IMR-90 (cell line): ENCODE results near the gene C3orf18. TPM values are rescaled to one million over a fixed set of nuclear protein-coding genes. Genes with fewer than 3 reads are reported as not detected.

ENCODE experiments used
- ATAC-seq: fragments of 200-7000 bp; cut with Tn5 transposase; 2 replicates; pipeline ENCODE4 v1.9.1; 2020; ENCODE audit warnings: low read depth, mild to moderate bottlenecking, moderate library complexity
- BruUV-seq: library from RNA; stranded (reverse); fragments of 400-500 nt; replicated peaks from 2 replicates; lab custom pipeline; 2021; lab: Mats Ljungman, UMichigan
- CTCF ChIA-PET: fragments of 300-600 bp; formaldehyde crosslinking; extraction: SDS; loops from one replicate; lab custom pipeline; 2021; ENCODE audit warnings: antibody characterized with exemption; lab: Yijun Ruan, JAX
- POLR2A ChIA-PET: fragments of 300-600 bp; sonication (Branson Sonifier 250); formaldehyde crosslinking; loops from one replicate; lab custom pipeline; 2022; ENCODE audit warnings: antibody characterized with exemption; ENCODE audit not compliant: unreplicated experiment; lab: Charles Lee
- DNase-seq: peaks from one replicate; pipeline ENCODE4 v3.0.0; 2013
- H2AFZ ChIP-seq: replicated peaks from 2 replicates; pipeline ENCODE3; 2013; ENCODE audit warnings: low read length, mild to moderate bottlenecking; ENCODE audit not compliant: poor library complexity
- H2AK5ac ChIP-seq: 2 replicates; pipeline ENCODE4 v1.6.1; 2013; ENCODE audit warnings: low read depth, low read length, inconsistent platforms
- H2AK9ac ChIP-seq: replicated peaks from 2 replicates; pipeline ENCODE3; 2013; ENCODE audit warnings: mild to moderate bottlenecking, low read depth, low read length, moderate library complexity; ENCODE audit not compliant: poor library complexity
- H2BK120ac ChIP-seq: 2 replicates; pipeline ENCODE4 v1.6.1; 2013; ENCODE audit warnings: low read depth, low read length, inconsistent platforms
- H2BK15ac ChIP-seq: 3 replicates; pipeline ENCODE4 v1.6.1; 2013; ENCODE audit warnings: low read depth, low read length, inconsistent platforms
- H2BK20ac ChIP-seq: 2 replicates; pipeline ENCODE4 v1.6.1; 2013; ENCODE audit warnings: low read depth, mild to moderate bottlenecking, inconsistent platforms, low read length, moderate library complexity
- H2BK5ac ChIP-seq: 2 replicates; pipeline ENCODE4 v1.6.1; 2013; ENCODE audit warnings: mild to moderate bottlenecking, low read depth, low read length, inconsistent platforms; ENCODE audit not compliant: poor library complexity, severe bottlenecking
- H3K14ac ChIP-seq: replicated peaks from 2 replicates; pipeline ENCODE4 v1.6.1; 2013; ENCODE audit warnings: low read depth, low read length, inconsistent platforms
- H3K18ac ChIP-seq: 2 replicates; pipeline ENCODE4 v1.6.1; 2013; ENCODE audit warnings: low read depth, low read length, control low read depth
- H3K23ac ChIP-seq: 2 replicates; pipeline ENCODE4 v1.6.1; 2013; ENCODE audit warnings: low read depth, low read length, inconsistent platforms
- H3K27ac ChIP-seq: 2 replicates; pipeline ENCODE4 v1.5.1; 2013; ENCODE audit warnings: mild to moderate bottlenecking, control low read depth, low read length; ENCODE audit not compliant: insufficient read depth
- H3K27me3 ChIP-seq: 2 replicates; pipeline ENCODE4 v1.6.1; 2013; ENCODE audit warnings: low read length; ENCODE audit not compliant: control insufficient read depth, insufficient read depth
- H3K36me3 ChIP-seq: 2 replicates; pipeline ENCODE4 v1.6.1; 2013; ENCODE audit warnings: low read length, mixed read lengths; ENCODE audit not compliant: control insufficient read depth, insufficient read depth
- H3K4ac ChIP-seq: 2 replicates; pipeline ENCODE4 v1.6.1; 2013; ENCODE audit warnings: low read depth, low read length, inconsistent platforms
- H3K4me1 ChIP-seq: 2 replicates; pipeline ENCODE4 v1.6.1; 2013; ENCODE audit warnings: low read length, mixed read lengths; ENCODE audit not compliant: control insufficient read depth, insufficient read depth
- H3K4me2 ChIP-seq: 2 replicates; pipeline ENCODE4 v1.6.1; 2013; ENCODE audit warnings: low read depth, mild to moderate bottlenecking, control low read depth, low read length, moderate library complexity
- H3K4me3 ChIP-seq: 2 replicates; pipeline ENCODE4 v1.5.1; 2013; ENCODE audit warnings: low read depth, mild to moderate bottlenecking, control low read depth, low read length, moderate library complexity; ENCODE audit not compliant: insufficient read depth
- H3K56ac ChIP-seq: 2 replicates; pipeline ENCODE4 v1.6.1; 2013; ENCODE audit warnings: low read length, inconsistent platforms; ENCODE audit not compliant: insufficient read depth; ENCODE audit errors: extremely low read depth
- H3K79me1 ChIP-seq, 2 experiments: 2 replicates each; pipeline ENCODE4 v1.6.1; 2013; ENCODE audit warnings: low read length in 2 of 2, inconsistent platforms in 1 of 2, low read depth in 1 of 2
- H3K9ac ChIP-seq: 2 replicates; pipeline ENCODE4 v1.6.1; 2013; ENCODE audit warnings: low read depth, low read length, control low read depth
- H3K9me1 ChIP-seq: 2 replicates; pipeline ENCODE4 v1.6.1; 2013; ENCODE audit warnings: low read length, inconsistent platforms; ENCODE audit not compliant: insufficient read depth
- H3K9me3 ChIP-seq: 2 replicates; pipeline ENCODE4 v1.6.1; 2013; ENCODE audit warnings: low read length; ENCODE audit not compliant: control insufficient read depth, insufficient read depth
- H4K20me1 ChIP-seq: 2 replicates; pipeline ENCODE4 v1.6.1; 2013; ENCODE audit warnings: low read length, inconsistent platforms; ENCODE audit not compliant: insufficient read depth
- H4K5ac ChIP-seq: 2 replicates; pipeline ENCODE4 v1.6.1; 2013; ENCODE audit warnings: mild to moderate bottlenecking, low read depth, low read length, control low read depth
- H4K8ac ChIP-seq, 2 experiments: 2 replicates each; pipeline ENCODE4 v1.6.1; 2013; ENCODE audit warnings: low read depth in 2 of 2, low read length in 2 of 2, control low read depth in 1 of 2, inconsistent platforms in 1 of 2
- H4K91ac ChIP-seq: 2 replicates; pipeline ENCODE4 v1.6.1; 2013; ENCODE audit warnings: low read depth, low read length, inconsistent platforms; ENCODE audit not compliant: insufficient read depth
- BHLHE40 ChIP-seq: fragments of 150-350 bp; IDR thresholded peaks from 2 replicates; pipeline ENCODE4 v1.6.1; 2016; ENCODE audit warnings: mild to moderate bottlenecking, low read depth, low read length
- CEBPB ChIP-seq: IDR thresholded peaks from 2 replicates; pipeline ENCODE4 v1.6.1; 2012; ENCODE audit warnings: low read depth, low read length, improper control_type of control experiment
- MAZ ChIP-seq: IDR thresholded peaks from 2 replicates; pipeline ENCODE4 v1.6.1; 2012; ENCODE audit warnings: low read depth, mild to moderate bottlenecking, low read length, improper control_type of control experiment, moderate library complexity, borderline replicate concordance
- MXI1 ChIP-seq: IDR thresholded peaks from 2 replicates; pipeline ENCODE4 v1.6.1; 2012; ENCODE audit warnings: low read depth, mild to moderate bottlenecking, low read length, moderate library complexity, borderline replicate concordance
- RCOR1 ChIP-seq: IDR thresholded peaks from 2 replicates; pipeline ENCODE4 v1.6.1; 2012; ENCODE audit warnings: mild to moderate bottlenecking, low read length, improper control_type of control experiment; ENCODE audit not compliant: insufficient replicate concordance
- WGBS, 2 experiments: methylation state at CpG; one replicate each; pipeline versions ENCODE4 v1.1.5 to v1.1.7; 2013; ENCODE audit warnings: missing lambda C conversion rate in 2 of 2; ENCODE audit not compliant: insufficient read length in 1 of 2; ENCODE audit errors: extremely low coverage in 2 of 2; 5-methylcytosine and 5-hydroxymethylcytosine counted together
- dilution Hi-C: fragments of 300-500 bp; cut with HindIII; formaldehyde crosslinking; loops from one replicate; pipeline ENCODE4 v1.14.3; 2018; ENCODE audit warnings: low sequenced_read_pairs; ENCODE audit not compliant: unreplicated experiment
- in situ Hi-C: fragments of 300-500 bp; cut with MboI; formaldehyde crosslinking; loops from 3 replicates; pipeline ENCODE4 v1.14.3; 2019; ENCODE audit warnings: low sequenced_read_pairs, inconsistent platforms, mixed read lengths
- intact Hi-C: fragments of 100-400 bp; cut with micrococcal nuclease; formaldehyde crosslinking; loops from 2 replicates; pipeline ENCODE4 v1.10.0; 2022
- polyA plus RNA-seq, 3 experiments: library from polyadenylated mRNA; depleted of rRNA; stranded (reverse); fragments of >200 nt; gene quantifications; 2 replicates each; pipeline ENCODE4 v1.2.3, GENCODE V29; 2012; ENCODE audit warnings: low replicate concordance in 1 of 3
- total RNA-seq: library from RNA; depleted of rRNA; stranded (reverse); fragments of >200 nt; gene quantifications from 2 replicates; pipeline ENCODE4 v1.2.3, GENCODE V29; 2012
- TF ChIP-seq, protein P1 (sequence below): fragments of 150-350 bp; IDR thresholded peaks from 2 replicates; pipeline ENCODE4 v1.6.1; 2016; ENCODE audit warnings: low read depth, mild to moderate bottlenecking, low read length, moderate library complexity, borderline replicate concordance

The C3orf18 gene
- total and polyA plus RNA-seq, 2 of the 4 experiments (the other 2 are of a cell fraction), result 6.8 to 10.6 TPM

DNA sequence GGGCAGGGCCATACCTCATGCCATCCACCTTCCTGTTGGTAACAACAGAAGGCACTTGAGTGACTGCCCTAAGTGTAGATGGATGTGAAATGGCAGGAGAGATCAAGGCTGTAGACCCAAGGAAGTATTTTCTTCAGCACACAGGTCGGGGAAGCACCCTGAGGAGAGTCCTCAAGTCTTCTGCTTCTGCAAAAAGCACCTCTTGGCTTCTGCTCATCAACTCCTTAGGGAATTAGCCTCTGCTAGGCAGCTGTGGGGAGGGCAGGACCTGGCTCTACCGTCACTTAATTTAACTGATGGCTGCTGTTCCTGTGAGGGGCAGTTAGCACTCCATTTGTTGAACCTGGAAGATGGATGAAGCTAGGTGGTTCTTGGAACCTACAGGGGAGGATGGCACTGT is 57.2 kb downstream of the C3orf18 start:
- Histone ChIP-seq H3K4me2 (no peak overlapping the region), H3K4me3 (no peak overlapping the region), H3K9me1 (no peaks in the 10 kb centered on the region), H3K36me3 (no peaks in the 10 kb centered on the region), H2BK15ac (no peak overlapping the region), H2AFZ (no peak overlapping the region), H3K27me3 (peaks cover 73% of the 10 kb centered on the region), H2BK5ac (no peak overlapping the region), H3K9ac (no peak overlapping the region), H3K4ac (no peak overlapping the region), H4K5ac (no peak overlapping the region), H2BK120ac (no peak overlapping the region), H4K8ac (no peak overlapping the region), H2AK9ac (no peak overlapping the region), H3K18ac (no peak overlapping the region), H3K23ac (no peak overlapping the region), H3K4me1 (no peaks in the 10 kb centered on the region), H4K20me1 (no peaks in the 10 kb centered on the region), H4K91ac (no peak overlapping the region), H2BK20ac (no peak overlapping the region), H2AK5ac (no peak overlapping the region), H3K14ac (no peak overlapping the region), H3K27ac (no peak overlapping the region), H3K9me3 (no peaks in the 10 kb centered on the region), H3K56ac (no peak overlapping the region), H3K79me1 (no peaks in the 10 kb centered on the region)
- intact Hi-C loops, result no loop called here
- TF ChIP-seq MAZ (no peak), RCOR1 (no peak), BHLHE40 (no peak), MXI1 (no peak), CEBPB (no peak)
- TF ChIP-seq, protein P1, sequence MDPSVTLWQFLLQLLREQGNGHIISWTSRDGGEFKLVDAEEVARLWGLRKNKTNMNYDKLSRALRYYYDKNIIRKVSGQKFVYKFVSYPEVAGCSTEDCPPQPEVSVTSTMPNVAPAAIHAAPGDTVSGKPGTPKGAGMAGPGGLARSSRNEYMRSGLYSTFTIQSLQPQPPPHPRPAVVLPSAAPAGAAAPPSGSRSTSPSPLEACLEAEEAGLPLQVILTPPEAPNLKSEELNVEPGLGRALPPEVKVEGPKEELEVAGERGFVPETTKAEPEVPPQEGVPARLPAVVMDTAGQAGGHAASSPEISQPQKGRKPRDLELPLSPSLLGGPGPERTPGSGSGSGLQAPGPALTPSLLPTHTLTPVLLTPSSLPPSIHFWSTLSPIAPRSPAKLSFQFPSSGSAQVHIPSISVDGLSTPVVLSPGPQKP, result no peak
- POLR2A ChIA-PET, result no interaction called here
- 40% methylated on average over 1 of the region's 2 CpGs; no CpG with 5 or more reads in 1 of the 2 experiments for WGBS, 2 experiments
- dilution Hi-C loops, result no loop called here
- no peak for DNase-seq
- BruUV-seq, result no TSS peak
- CTCF ChIA-PET, result no interaction called here
- in situ Hi-C loops, result no loop called here
- no peak for ATAC-seq
